ENCODE results near the gene ATXN7. TPM values are rescaled to one million over a fixed set of nuclear protein-coding genes. Genes with fewer than 3 reads are reported as not detected.

Gene ATXN7
- total and polyA plus RNA-seq, 4 donors: 2.8 to 13.6 (median 5.6) TPM

GRCh38 chr3:63932509-63933212 lies 69.0 kb downstream of the ATXN7 start:
- Histone ChIP-seq H3K9me3 (ENCODE audit: control insufficient read depth in 4 of 4, low read length in 3 of 4) (no peaks in the 10 kb centered on the region), H3K4me1 (ENCODE audit: control insufficient read depth in 4 of 4, insufficient read depth in 4 of 4, low read length in 3 of 4) (peaks cover 4 to 28% (median 6%) of the 10 kb centered on the region in 4 donors), H3K27ac (ENCODE audit: low read depth in 1 of 2, low read length in 2 of 2) (peak overlapping the region in 1 of 2 donors; percentile 19), H3K27me3 (ENCODE audit: control insufficient read depth in 4 of 4, insufficient read depth in 4 of 4, low read length in 3 of 4) (no peaks in the 10 kb centered on the region), H3K4me3 (ENCODE audit: low read depth in 1 of 3, low read length in 3 of 3) (no peak overlapping the region), H3K36me3 (ENCODE audit: control insufficient read depth in 4 of 4, insufficient read depth in 3 of 4, low read depth in 1 of 4, low read length in 3 of 4) (no peaks in the 10 kb centered on the region), H3K9ac (ENCODE audit: low read depth in 1 of 2, low read length in 2 of 2) (peak overlapping the region in 1 of 2 donors; percentile 7)
- 61% methylated on average over 3 of the region's 3 CpGs for WGBS
- DNase-seq (ENCODE audit: low spot score): no peak
- no peak for TF ChIP-seq NR2F2 (IDR thresholded peaks at IDR 0.05)
- no peak for TF ChIP-seq EGR1 (IDR thresholded peaks at IDR 0.05; ENCODE audit: low read depth in 2 of 2)
- TF ChIP-seq YY1 (IDR thresholded peaks at IDR 0.05): no peak
- no peak for TF ChIP-seq RXRA (IDR thresholded peaks at IDR 0.05)
- no peak for TF ChIP-seq ZBTB33 (IDR thresholded peaks at IDR 0.05)

DNA sequence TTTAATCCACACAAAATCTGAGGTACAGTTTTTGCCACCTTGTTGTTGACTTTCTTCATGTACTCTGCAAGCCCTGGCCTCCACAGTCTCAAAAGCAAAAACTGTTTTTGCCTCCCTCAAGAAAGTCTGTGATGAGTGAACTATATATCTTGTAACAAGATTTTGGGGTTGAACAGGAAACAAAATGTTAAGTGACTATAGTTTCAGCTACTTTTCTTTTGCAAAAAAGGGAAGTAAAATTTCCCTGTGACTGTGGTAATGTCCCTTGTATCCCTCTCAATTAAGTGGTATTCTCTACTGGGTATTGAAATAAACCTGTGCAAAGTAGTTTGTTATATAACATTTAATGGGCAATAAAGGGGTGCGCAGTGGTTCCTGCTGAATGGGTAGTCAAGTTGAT lies 69.8 kb downstream of the ATXN7 start:
- peaks cover 6 to 35% (median 10%) of the 10 kb centered on the region in 4 donors for H3K4me1 ChIP-seq (ENCODE audit: control insufficient read depth in 4 of 4, insufficient read depth in 4 of 4, low read length in 3 of 4)
- 100% methylated on average over 1 of the region's 1 CpG for WGBS
- TF ChIP-seq SP1 (IDR thresholded peaks at IDR 0.05): no peak
- TF ChIP-seq MAX (IDR thresholded peaks at IDR 0.05): no peak
- TF ChIP-seq, protein P1, sequence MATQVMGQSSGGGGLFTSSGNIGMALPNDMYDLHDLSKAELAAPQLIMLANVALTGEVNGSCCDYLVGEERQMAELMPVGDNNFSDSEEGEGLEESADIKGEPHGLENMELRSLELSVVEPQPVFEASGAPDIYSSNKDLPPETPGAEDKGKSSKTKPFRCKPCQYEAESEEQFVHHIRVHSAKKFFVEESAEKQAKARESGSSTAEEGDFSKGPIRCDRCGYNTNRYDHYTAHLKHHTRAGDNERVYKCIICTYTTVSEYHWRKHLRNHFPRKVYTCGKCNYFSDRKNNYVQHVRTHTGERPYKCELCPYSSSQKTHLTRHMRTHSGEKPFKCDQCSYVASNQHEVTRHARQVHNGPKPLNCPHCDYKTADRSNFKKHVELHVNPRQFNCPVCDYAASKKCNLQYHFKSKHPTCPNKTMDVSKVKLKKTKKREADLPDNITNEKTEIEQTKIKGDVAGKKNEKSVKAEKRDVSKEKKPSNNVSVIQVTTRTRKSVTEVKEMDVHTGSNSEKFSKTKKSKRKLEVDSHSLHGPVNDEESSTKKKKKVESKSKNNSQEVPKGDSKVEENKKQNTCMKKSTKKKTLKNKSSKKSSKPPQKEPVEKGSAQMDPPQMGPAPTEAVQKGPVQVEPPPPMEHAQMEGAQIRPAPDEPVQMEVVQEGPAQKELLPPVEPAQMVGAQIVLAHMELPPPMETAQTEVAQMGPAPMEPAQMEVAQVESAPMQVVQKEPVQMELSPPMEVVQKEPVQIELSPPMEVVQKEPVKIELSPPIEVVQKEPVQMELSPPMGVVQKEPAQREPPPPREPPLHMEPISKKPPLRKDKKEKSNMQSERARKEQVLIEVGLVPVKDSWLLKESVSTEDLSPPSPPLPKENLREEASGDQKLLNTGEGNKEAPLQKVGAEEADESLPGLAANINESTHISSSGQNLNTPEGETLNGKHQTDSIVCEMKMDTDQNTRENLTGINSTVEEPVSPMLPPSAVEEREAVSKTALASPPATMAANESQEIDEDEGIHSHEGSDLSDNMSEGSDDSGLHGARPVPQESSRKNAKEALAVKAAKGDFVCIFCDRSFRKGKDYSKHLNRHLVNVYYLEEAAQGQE (IDR thresholded peaks at IDR 0.05): no peak
- TF ChIP-seq FOXA1 (IDR thresholded peaks at IDR 0.05): no peak
- TF ChIP-seq EGR1 (IDR thresholded peaks at IDR 0.05; ENCODE audit: low read depth in 2 of 2): no peak
- TF ChIP-seq, protein P2, sequence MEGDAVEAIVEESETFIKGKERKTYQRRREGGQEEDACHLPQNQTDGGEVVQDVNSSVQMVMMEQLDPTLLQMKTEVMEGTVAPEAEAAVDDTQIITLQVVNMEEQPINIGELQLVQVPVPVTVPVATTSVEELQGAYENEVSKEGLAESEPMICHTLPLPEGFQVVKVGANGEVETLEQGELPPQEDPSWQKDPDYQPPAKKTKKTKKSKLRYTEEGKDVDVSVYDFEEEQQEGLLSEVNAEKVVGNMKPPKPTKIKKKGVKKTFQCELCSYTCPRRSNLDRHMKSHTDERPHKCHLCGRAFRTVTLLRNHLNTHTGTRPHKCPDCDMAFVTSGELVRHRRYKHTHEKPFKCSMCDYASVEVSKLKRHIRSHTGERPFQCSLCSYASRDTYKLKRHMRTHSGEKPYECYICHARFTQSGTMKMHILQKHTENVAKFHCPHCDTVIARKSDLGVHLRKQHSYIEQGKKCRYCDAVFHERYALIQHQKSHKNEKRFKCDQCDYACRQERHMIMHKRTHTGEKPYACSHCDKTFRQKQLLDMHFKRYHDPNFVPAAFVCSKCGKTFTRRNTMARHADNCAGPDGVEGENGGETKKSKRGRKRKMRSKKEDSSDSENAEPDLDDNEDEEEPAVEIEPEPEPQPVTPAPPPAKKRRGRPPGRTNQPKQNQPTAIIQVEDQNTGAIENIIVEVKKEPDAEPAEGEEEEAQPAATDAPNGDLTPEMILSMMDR (IDR thresholded peaks at IDR 0.05; ENCODE audit: low read depth, low read length, missing input control): no peak
- TF ChIP-seq, protein P3, sequence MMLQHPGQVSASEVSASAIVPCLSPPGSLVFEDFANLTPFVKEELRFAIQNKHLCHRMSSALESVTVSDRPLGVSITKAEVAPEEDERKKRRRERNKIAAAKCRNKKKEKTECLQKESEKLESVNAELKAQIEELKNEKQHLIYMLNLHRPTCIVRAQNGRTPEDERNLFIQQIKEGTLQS (IDR thresholded peaks at IDR 0.05): no peak
- no peaks in the 10 kb centered on the region for H3K27me3 ChIP-seq (ENCODE audit: control insufficient read depth in 4 of 4, insufficient read depth in 4 of 4, low read length in 3 of 4)
- no peak for DNase-seq (ENCODE audit: low spot score)
- H3K9me3 ChIP-seq (ENCODE audit: control insufficient read depth in 4 of 4, low read length in 3 of 4): no peaks in the 10 kb centered on the region
- H3K36me3 ChIP-seq (ENCODE audit: control insufficient read depth in 4 of 4, insufficient read depth in 3 of 4, low read depth in 1 of 4, low read length in 3 of 4): no peaks in the 10 kb centered on the region
- no peak overlapping the region for H3K4me3 ChIP-seq (ENCODE audit: low read depth in 1 of 3, low read length in 3 of 3)
- no peak overlapping the region for H3K27ac ChIP-seq (ENCODE audit: low read depth in 1 of 2, low read length in 2 of 2)
- no peak overlapping the region for H3K9ac ChIP-seq (ENCODE audit: low read depth in 1 of 2, low read length in 2 of 2)

Data from liver (tissue), 9 donors.